DND-41 (cell line): ENCODE data around the gene NANP.

Source experiments
- EZH2 ChIP-seq: IDR thresholded peaks from 3 replicates; pipeline ENCODE4 v1.6.1; 2012; ENCODE audit warnings: borderline replicate concordance, low read depth, mild to moderate bottlenecking, moderate library complexity, low read length, inconsistent platforms; ENCODE audit not compliant: severe bottlenecking
- TF ChIP-seq, protein P1 (sequence below): IDR thresholded peaks from 2 replicates; pipeline ENCODE4 v1.5.1; 2012; ENCODE audit warnings: borderline replicate concordance, low read length, moderate library complexity, mild to moderate bottlenecking; ENCODE audit not compliant: poor library complexity, severe bottlenecking; ENCODE audit errors: extremely low read depth

DNA sequence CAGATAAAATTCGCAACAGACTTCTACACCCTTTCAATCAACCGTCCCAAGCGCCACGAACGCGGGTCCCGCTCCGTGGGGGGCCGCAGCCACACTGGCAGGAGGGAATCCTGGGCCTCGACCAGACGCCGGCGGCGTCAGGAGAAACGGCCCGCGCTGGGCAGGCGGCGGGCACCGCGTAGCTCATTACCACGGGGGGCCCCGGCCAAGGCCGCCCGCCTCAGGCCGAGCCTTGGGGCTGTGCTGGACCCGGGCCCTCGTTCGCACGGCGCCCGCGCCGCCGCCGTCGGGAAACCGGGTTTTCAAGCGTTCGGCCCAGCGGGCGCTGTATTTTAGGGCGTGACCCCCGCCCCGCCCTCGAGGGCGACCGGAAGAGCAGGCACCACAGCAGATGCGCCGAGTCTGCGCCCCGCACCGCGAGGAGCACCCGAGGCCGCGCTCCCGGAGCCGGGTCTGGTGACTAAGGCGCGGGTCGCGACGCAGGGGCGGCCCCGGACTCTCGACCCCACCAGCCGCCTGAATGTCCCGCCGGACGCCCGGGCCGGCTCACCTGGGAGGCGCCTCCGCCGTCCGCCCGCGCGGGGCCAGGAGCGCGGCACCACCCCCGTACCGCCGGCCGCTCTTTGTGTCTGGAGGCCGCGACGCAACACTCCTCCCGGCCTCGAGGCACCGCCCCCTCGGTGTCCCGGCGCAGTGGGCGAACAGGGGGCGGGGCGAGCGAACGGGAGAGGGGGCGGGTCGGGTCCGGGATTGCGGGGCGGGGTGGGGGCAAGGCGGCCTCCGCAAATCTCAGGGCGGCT lies 38.7 kb downstream of the NANP start, which contains the start of gene NINL:
- no peak for TF ChIP-seq EZH2
- TF ChIP-seq, protein P1, sequence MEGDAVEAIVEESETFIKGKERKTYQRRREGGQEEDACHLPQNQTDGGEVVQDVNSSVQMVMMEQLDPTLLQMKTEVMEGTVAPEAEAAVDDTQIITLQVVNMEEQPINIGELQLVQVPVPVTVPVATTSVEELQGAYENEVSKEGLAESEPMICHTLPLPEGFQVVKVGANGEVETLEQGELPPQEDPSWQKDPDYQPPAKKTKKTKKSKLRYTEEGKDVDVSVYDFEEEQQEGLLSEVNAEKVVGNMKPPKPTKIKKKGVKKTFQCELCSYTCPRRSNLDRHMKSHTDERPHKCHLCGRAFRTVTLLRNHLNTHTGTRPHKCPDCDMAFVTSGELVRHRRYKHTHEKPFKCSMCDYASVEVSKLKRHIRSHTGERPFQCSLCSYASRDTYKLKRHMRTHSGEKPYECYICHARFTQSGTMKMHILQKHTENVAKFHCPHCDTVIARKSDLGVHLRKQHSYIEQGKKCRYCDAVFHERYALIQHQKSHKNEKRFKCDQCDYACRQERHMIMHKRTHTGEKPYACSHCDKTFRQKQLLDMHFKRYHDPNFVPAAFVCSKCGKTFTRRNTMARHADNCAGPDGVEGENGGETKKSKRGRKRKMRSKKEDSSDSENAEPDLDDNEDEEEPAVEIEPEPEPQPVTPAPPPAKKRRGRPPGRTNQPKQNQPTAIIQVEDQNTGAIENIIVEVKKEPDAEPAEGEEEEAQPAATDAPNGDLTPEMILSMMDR, result no peak
